CD4-positive, alpha-beta T cell treated with Interleukin-21 for 1 hour (primary cell): Measurements from ENCODE around the gene DSCAM.
"Not testable (repeated sequence)": the region's sequence is repeated elsewhere in the genome, so short reads cannot be mapped to it uniquely, and the experiment has no call there.

Experiments
- DNase-seq: peaks from one replicate; pipeline ENCODE4 v3.0.0-alpha.2; 2020

Gene DSCAM

GRCh38 chr21:40194185-40194980, 652.6 kb downstream of the DSCAM start:
- DNase-seq: no peak

- DNase-seq: no peak
These were observed 655.3 kb downstream of the DSCAM start for GRCh38 chr21:40191616-40192015.

GRCh38 chr21:40191196-40191595, 655.8 kb downstream of the DSCAM start:
- DNase-seq: no peak

GRCh38 chr21:40187946-40188654, 658.9 kb downstream of the DSCAM start:
- DNase-seq: no peak

GRCh38 chr21:40187244-40187643, 659.7 kb downstream of the DSCAM start:
- no peak for DNase-seq

- DNase-seq: no peak
These were observed 660.9 kb downstream of the DSCAM start for GRCh38 chr21:40186045-40186444.

GRCh38 chr21:40185208-40185607, 661.8 kb downstream of the DSCAM start:
- no peak for DNase-seq

- not testable (repeated sequence) for DNase-seq
These were observed 664.5 kb downstream of the DSCAM start for GRCh38 chr21:40182491-40182890.

GRCh38 chr21:40179166-40179565, 667.8 kb downstream of the DSCAM start:
- DNase-seq: no peak

GRCh38 chr21:40178726-40179125, 668.2 kb downstream of the DSCAM start:
- no peak for DNase-seq

- DNase-seq: no peak
These were observed 669.0 kb downstream of the DSCAM start for GRCh38 chr21:40177979-40178378.

GRCh38 chr21:40176724-40177123, 670.2 kb downstream of the DSCAM start:
- no peak for DNase-seq

GRCh38 chr21:40173816-40174215, 673.1 kb downstream of the DSCAM start:
- no peak for DNase-seq

GRCh38 chr21:40169971-40170370, 677.0 kb downstream of the DSCAM start:
- DNase-seq: no peak

- no peak for DNase-seq
These were observed 680.6 kb downstream of the DSCAM start for GRCh38 chr21:40166291-40166843.

GRCh38 chr21:40165773-40166070, 681.2 kb downstream of the DSCAM start:
- no peak for DNase-seq

GRCh38 chr21:40164905-40165772, 681.8 kb downstream of the DSCAM start:
- no peak for DNase-seq

- no peak for DNase-seq
These were observed 684.9 kb downstream of the DSCAM start for GRCh38 chr21:40162075-40162474.

- DNase-seq: no peak
These were observed 686.0 kb downstream of the DSCAM start for GRCh38 chr21:40160911-40161310.

GRCh38 chr21:40158366-40158765, 688.6 kb downstream of the DSCAM start:
- DNase-seq: no peak

- no peak for DNase-seq
These were observed 691.4 kb downstream of the DSCAM start for GRCh38 chr21:40155563-40155962.

- DNase-seq: no peak
These were observed 693.6 kb downstream of the DSCAM start for GRCh38 chr21:40153351-40153750.

GRCh38 chr21:40152476-40152875, 694.5 kb downstream of the DSCAM start:
- no peak for DNase-seq
